Measurements from ENCODE around the gene ERGIC1.

DNA sequence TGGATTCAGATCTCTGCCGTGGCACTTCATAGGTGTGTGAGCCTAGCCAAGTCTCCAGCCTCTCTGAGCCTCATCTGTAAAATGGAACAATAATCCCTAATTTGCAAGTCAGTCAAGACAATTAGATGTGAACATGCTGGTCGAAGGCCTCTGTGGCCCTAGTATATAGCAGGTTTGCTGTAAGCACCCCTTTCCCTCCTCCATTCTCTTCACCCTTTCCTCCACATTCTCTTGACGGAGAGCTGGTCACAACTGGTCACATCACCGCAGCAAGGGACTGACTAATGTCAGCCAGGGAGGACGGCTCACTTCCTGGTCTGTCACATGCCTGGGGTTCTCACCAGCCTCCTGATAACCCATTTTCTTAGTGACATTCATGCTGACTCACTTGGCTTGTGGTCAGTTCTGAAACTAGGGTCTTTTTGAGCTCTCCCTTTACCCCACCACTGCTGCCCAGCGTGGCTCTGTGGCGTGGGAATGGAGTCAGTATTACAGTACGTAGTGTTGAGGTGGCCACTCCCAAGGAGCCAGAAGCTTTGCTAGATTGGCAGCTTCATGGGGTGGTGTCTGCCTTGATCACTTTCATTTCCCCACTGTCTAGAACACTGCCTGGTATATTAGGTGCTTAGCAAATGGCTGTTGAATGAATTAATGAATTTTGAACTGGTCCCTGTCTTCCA lies 47.8 kb downstream of the ERGIC1 start:
- no peak for TF ChIP-seq POLR2A (IDR thresholded peaks at IDR 0.05)
- TF ChIP-seq, protein P1, sequence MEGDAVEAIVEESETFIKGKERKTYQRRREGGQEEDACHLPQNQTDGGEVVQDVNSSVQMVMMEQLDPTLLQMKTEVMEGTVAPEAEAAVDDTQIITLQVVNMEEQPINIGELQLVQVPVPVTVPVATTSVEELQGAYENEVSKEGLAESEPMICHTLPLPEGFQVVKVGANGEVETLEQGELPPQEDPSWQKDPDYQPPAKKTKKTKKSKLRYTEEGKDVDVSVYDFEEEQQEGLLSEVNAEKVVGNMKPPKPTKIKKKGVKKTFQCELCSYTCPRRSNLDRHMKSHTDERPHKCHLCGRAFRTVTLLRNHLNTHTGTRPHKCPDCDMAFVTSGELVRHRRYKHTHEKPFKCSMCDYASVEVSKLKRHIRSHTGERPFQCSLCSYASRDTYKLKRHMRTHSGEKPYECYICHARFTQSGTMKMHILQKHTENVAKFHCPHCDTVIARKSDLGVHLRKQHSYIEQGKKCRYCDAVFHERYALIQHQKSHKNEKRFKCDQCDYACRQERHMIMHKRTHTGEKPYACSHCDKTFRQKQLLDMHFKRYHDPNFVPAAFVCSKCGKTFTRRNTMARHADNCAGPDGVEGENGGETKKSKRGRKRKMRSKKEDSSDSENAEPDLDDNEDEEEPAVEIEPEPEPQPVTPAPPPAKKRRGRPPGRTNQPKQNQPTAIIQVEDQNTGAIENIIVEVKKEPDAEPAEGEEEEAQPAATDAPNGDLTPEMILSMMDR (IDR thresholded peaks at IDR 0.05) = no peak
